ENCODE data around the gene DDA1. TPM values are rescaled to one million over a fixed set of nuclear protein-coding genes. Genes with fewer than 3 reads are reported as not detected.
A peak's percentile ranks its signal among the peaks of the same experiment; 100 is the strongest.

Gene DDA1
- polyA plus RNA-seq, 2 of the 4 experiments (the other 2 are of a cell fraction), result 35.5 to 53.5 TPM

- H3K4me2 ChIP-seq, result peak within 1 kb of the TSS; percentile 93
- FAIRE-seq (no peak), DNase-seq (ENCODE audit: low read depth in 1 of 2, low spot score in 1 of 2) (peak; percentile 71 to 99), ATAC-seq (peak; percentile 62 to 80)
- peak within 1 kb of the TSS; percentile 80 to 99 for H3K27ac ChIP-seq
- peaks cover 32% of the 10 kb centered on the region for H3K4me1 ChIP-seq
- ChIA-PET POLR2A (interaction anchor here (0.6 to 1.9 kb wide), 6 partner anchors 13 to 647 kb away, joined by 3 to 15 read pairs (median 4); partner anchors contain the start of gene ANO8), CTCF (interaction anchor here (0.6 to 8.7 kb wide), 11 partner anchors 12 to 1889 kb away, joined by 3 to 98 read pairs (median 3); no protein-coding TSS in a partner anchor)
- peak within 1 kb of the TSS; percentile 50 for H3K4me3 ChIP-seq
- no peaks in the 10 kb centered on the region for H3K9me3 ChIP-seq
- WGBS (ENCODE audit: missing lambda C conversion rate), result 2% methylated on average over 11 of the region's 55 CpGs
- TF ChIP-seq RCOR1 (IDR thresholded peaks at IDR 0.05; ENCODE audit: low read depth, low read length) (no peak), KDM5A (IDR thresholded peaks at IDR 0.05) (no peak), TP53 (CRISPR knock-in tag; IDR thresholded peaks at IDR 0.05) (no peak), RAD21 (conservative IDR thresholded peaks at IDR 0.05 in 1 of 2, IDR thresholded peaks at IDR 0.05 in 1 of 2) (peak; percentile 55 to 64), FOXS1 (CRISPR knock-in tag; IDR thresholded peaks at IDR 0.05) (no peak), ZFP36 (IDR thresholded peaks at IDR 0.05; ENCODE audit: borderline replicate concordance, partially characterized antibody) (no peak), MAZ (IDR thresholded peaks at IDR 0.05; ENCODE audit: borderline replicate concordance, low read depth, low read length) (no peak), CBX8 (IDR thresholded peaks at IDR 0.05) (no peak), MAFK (IDR thresholded peaks at IDR 0.05; ENCODE audit: partially characterized antibody) (peak; percentile 44), ZSCAN20 (CRISPR knock-in tag; IDR thresholded peaks at IDR 0.05) (no peak), HEYL (CRISPR knock-in tag; IDR thresholded peaks at IDR 0.05) (no peak), FOSL2 (IDR thresholded peaks at IDR 0.05) (no peak), FOSL2 (CRISPR knock-in tag; IDR thresholded peaks at IDR 0.05) (no peak), POLR2A (IDR thresholded peaks at IDR 0.05; ENCODE audit: low read length) (peak; percentile 50), HES2 (IDR thresholded peaks at IDR 0.05) (no peak), NR3C1 (IDR thresholded peaks at IDR 0.05) (no peak), HOXA7 (CRISPR knock-in tag; IDR thresholded peaks at IDR 0.05) (no peak), RNF2 (IDR thresholded peaks at IDR 0.05; ENCODE audit: borderline replicate concordance, low read depth) (no peak), HDAC2 (IDR thresholded peaks at IDR 0.05) (no peak), ATOH8 (CRISPR knock-in tag; IDR thresholded peaks at IDR 0.05; ENCODE audit: low read depth) (no peak), NPAS2 (CRISPR knock-in tag; IDR thresholded peaks at IDR 0.05; ENCODE audit: borderline replicate concordance) (no peak), CBX2 (IDR thresholded peaks at IDR 0.05; ENCODE audit: borderline replicate concordance, low read depth) (no peak), EHMT2 (IDR thresholded peaks at IDR 0.05; ENCODE audit: low read depth) (no peak), EP300 (IDR thresholded peaks at IDR 0.05) (no peak), MAX (IDR thresholded peaks at IDR 0.05) (peak; percentile 77), BCL3 (IDR thresholded peaks at IDR 0.05) (no peak; the same call in 2 of the 3 replicates), CEBPB (IDR thresholded peaks at IDR 0.05) (no peak), BHLHE40 (IDR thresholded peaks at IDR 0.05; ENCODE audit: low read depth, low read length) (no peak), HOXB13 (CRISPR knock-in tag; IDR thresholded peaks at IDR 0.05; ENCODE audit: low read depth) (no peak), JUN (IDR thresholded peaks at IDR 0.05) (peak in 1 of 2 experiments; percentile 81; a peak in 3 of 5 replicates), USF2 (IDR thresholded peaks at IDR 0.05) (0 out of 2 replicates have a peak, but pooled peaks have one; percentile 15), CHD4 (IDR thresholded peaks at IDR 0.05; ENCODE audit: borderline replicate concordance) (no peak), E2F6 (IDR thresholded peaks at IDR 0.05; ENCODE audit: borderline replicate concordance, low read depth) (no peak; the same call in 1 of the 2 replicates), KDM1A (IDR thresholded peaks at IDR 0.05; ENCODE audit: low read depth) (peak; percentile 47; the same call in 1 of the 2 replicates), CTCF (IDR thresholded peaks at IDR 0.05) (peak; percentile 68)
Observed at GRCh38 chr19:17305517-17306284, 3.7 kb upstream of the DDA1 start, which contains the start of gene MRPL34. TSS of gene MRPL34 (plus strand) at chr19:17305872. CDS start at chr19:17305893, 21 bp downstream.

Measured in A549 (cell line).